Astrocyte of the hippocampus (primary cell): ENCODE data around the gene RAPGEF2.
"Not testable (repeated sequence)": the region's sequence is repeated elsewhere in the genome, so short reads cannot be mapped to it uniquely, and the experiment has no call there.

Experiments used
- DNase-seq: peaks from one replicate; pipeline ENCODE4 v3.0.0; 2011; ENCODE audit warnings: low read depth, low spot score

RAPGEF2 gene

DNA sequence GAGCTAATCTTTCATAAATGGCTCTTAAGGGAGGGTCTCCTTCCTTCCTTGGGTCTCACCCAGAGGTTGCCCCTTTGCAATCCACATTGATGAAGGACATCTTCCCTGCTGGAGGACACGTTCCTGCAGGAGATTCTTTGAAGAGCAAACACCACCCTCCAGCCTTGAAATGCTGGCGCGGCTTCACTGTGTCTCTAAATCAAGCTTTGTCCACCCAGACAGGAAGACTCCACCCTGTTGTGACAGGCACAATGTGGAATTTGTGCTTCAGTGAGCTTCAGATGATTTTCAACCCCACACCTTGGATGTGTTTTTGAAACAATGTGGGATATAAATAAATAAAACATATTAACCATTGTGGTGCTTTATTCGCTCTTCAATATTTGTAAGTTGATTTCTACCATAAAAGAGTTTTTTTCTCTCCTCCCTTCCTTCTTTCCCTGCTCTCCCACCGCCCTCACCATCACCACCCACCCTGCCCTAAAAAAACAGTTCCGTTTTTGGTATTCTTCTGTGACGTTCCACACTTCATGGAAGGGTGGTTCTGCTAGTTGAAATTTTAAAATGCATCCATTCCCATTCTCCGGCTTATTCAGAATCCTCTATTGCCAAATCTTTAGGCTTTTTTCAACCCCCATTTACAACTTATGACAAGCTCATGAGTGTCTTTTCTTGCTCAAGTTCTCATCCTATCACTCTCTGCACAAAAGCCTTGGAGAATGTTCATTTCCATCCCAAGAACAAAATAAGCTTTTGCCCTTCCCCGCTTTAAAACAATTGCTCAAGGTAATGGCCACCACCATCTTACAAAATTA is 264.3 kb downstream of the RAPGEF2 start:
- DNase-seq = no peak

GRCh38 chr4:159367781-159368080 is 264.9 kb downstream of the RAPGEF2 start:
- DNase-seq = no peak

- no peak for DNase-seq
These were observed 265.4 kb downstream of the RAPGEF2 start for GRCh38 chr4:159368320-159368719.

- DNase-seq = no peak
These were observed 266.4 kb downstream of the RAPGEF2 start for GRCh38 chr4:159369256-159369655.

- no peak for DNase-seq
These were observed 267.4 kb downstream of the RAPGEF2 start for GRCh38 chr4:159370286-159370685.

DNA sequence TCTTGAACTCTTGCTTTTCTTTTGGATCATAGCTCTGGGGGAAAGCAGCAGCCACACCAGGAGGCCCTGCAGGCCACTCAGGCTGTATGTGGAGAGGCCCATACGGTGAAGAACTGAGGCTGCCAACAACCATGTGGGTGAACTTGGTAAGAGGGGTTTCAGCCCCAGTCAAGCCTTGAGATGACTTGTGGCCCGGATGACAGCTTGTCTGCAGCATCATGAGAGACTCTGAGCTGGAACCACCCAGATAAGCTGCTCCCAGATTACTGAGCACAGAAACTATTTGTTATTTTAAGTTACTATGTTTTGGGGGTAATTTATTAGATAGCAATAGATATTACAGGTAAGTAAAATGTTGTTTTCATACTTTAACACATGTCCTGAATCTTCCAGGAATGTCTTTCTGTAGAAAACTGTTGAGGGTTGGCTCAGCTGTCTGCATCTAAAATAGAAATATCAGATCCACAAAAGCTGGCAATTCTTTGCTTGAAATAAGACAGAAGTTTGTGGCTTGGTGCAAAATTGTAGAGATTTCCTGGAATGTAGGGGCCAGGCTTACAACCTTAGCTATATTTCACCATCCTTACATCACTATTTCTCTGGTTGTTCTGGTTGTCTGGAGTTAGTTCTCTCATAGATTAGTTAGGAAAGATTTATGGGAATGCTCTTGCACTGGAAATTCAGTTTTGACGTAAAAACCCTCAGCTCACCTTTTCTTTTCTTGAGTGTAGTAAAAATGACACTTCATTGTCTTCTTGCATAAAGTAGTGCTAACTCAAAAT is 272.1 kb downstream of the RAPGEF2 start:
- peak; percentile 59 for DNase-seq

GRCh38 chr4:159376289-159376688 is 273.4 kb downstream of the RAPGEF2 start:
- DNase-seq = no peak

GRCh38 chr4:159378056-159378616 is 275.3 kb downstream of the RAPGEF2 start:
- no peak for DNase-seq

- not testable (repeated sequence) for DNase-seq
These were observed 276.2 kb downstream of the RAPGEF2 start for GRCh38 chr4:159379064-159379463.

DNA sequence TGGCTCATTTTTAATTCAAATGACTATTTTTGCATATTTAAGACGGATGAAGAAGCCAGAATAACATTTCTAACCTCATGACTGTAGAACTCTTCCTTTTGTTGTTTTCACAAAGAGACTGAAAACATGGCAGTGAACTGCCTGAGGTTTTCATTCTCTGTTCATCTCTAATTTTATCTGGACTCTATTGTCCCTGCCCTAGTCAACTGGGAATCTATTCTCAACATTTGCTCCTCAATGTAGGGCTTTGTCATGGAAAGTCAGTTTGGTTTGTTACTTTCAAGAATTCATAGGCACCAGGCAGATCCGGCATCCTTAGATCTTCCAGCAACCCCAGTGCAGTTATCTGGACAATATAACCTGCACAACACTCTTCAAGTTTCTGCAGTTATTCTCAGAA is 277.0 kb downstream of the RAPGEF2 start:
- no peak for DNase-seq

DNA sequence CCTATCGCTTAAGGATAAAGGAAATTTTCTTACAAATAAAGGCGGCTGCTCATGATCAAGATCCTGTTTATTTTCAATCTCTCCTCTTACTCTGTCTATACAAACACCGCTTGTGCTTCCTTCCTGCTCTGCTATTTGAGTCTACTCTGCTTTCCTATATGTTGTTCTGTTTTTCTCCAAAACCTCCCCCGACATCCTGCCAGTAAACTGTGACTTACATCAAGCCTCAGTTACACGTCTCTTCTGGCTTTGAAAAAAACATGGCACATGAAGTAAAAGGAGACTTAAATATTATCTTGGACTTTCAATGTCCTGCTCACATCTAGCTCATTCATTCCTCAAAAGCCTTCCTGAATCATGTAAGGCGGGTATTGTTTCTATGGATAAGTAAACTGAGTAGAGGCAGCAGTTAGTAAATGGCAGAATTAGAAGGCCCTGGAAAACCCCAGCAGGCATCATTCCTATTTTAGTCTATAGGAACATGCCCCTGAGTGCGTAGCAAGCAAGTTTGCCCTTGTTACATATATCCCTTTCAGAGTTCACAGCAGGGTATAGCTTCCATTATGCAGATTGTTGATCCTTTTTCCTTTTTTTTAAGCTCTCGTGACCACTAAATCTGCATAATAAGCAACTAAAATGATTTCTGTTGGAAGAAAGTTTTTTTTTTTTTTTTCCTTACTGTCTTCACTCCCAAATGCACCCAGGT is 280.1 kb downstream of the RAPGEF2 start:
- no peak for DNase-seq

DNA sequence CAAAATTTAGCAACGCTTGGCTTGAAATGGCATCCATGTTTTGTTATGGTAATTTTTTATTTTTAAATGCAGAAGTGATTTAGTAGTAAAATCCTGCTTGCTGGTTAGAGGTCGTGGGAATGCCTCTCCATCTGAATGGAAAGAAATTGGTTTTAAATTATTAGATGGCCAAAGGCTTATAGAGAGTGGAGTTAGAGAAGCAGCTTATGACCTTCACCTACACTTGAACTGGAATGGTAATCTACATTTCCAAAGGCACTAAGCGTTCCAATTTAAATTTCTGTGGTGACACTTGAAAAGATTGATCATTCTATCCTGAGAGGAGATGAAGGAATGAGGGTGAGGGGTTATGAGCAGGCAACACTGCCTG is 280.7 kb downstream of the RAPGEF2 start:
- DNase-seq = no peak

DNA sequence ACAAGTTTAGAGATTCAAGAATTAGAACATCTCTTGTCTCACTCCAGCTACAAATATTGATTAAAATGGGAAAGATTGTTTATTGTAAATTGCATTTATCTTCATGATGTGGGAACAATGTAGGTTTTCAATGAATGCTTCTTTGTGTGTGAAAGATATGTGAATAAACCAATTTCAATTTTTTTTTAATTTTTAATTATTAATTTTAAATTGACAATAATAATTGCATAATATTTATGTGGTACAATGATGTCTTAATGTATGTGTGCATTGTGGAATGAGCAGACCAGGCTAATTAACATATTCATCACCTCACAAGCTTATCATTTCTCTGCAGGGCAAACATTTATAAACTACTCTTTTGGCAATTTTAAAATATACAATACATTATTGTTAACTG is 281.1 kb downstream of the RAPGEF2 start:
- DNase-seq = no peak

- DNase-seq = no peak
These were observed 281.8 kb downstream of the RAPGEF2 start for GRCh38 chr4:159384632-159385031.

DNA sequence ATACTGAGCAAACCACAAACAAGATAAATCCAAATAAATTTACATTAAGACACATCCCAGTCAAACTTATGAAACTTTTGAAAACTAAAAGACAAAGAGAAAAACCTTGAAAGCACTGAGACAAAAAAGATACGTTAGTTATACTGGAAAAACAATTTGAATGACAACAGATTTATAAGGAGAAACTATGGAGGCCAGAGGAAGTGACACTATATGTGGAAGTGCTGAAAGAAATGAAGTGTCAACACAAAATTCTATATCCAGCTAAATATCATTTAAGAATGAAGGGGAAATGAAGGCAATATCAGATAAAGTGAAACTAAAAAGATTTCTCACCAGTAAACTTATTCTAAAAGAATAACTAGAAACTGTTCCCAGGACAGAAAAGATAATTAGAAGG is 283.7 kb downstream of the RAPGEF2 start:
- DNase-seq = no peak

- DNase-seq = no peak
These were observed 286.9 kb downstream of the RAPGEF2 start for GRCh38 chr4:159389756-159390155.

DNA sequence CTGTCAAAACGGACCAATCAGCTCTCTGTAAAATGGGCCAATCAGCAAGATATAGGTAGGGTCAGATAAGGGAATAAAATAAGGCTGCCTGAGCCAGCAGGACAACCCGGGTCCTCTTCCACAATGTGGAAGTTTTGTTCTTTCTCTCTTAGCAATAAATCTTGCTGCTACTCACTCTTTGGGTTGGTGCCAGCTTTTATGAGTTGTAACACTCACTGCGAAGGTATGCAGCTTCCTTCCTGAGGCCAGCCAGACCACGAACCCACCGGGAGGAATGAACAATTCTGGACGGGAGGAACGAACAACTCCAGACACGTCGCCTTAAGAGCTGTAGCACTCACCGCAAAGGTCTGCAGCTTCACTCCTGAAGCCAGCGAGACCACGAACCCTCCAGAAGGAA is 287.8 kb downstream of the RAPGEF2 start:
- peak; percentile 97 for DNase-seq

DNA sequence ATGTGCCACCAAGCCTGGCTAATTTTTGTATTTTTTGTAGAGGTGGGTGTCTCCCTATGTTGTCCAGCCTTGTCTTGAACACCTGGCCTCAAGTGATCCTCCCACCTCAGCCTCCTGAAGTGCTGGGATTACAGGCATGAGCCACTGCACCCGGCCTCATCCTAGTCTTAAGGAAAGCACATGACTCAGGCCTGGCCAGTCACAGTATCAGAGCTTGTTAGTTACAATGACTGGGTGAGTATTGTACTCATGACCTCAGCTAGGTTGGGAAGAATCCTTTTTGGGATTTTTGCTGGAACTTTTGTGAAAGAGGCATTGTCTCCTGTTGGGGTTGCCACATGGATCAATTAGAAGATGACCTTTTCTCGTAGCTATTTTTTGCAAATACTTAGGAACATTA is 292.8 kb downstream of the RAPGEF2 start:
- no peak for DNase-seq

DNA sequence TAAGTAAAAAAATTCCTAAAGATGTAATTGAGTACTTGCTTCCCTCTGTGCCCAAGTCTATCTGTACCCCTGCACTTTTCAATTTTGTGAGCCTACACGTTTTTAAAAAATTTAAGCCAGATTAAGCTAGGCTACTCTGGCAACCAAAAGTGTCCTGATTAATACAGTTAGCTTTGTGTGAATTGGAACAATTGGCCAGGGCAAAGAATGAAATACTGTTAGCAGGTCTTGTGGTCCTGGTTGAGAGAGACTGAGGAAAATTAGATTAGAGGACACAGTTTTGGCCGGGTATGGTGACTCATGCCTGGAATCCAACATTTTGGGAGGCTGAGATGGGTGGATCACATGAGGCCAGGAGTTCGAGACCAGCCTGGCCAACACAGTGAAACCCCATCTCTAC is 293.3 kb downstream of the RAPGEF2 start:
- DNase-seq = no peak

- DNase-seq = no peak
These were observed 295.4 kb downstream of the RAPGEF2 start for GRCh38 chr4:159398236-159398638.

DNA sequence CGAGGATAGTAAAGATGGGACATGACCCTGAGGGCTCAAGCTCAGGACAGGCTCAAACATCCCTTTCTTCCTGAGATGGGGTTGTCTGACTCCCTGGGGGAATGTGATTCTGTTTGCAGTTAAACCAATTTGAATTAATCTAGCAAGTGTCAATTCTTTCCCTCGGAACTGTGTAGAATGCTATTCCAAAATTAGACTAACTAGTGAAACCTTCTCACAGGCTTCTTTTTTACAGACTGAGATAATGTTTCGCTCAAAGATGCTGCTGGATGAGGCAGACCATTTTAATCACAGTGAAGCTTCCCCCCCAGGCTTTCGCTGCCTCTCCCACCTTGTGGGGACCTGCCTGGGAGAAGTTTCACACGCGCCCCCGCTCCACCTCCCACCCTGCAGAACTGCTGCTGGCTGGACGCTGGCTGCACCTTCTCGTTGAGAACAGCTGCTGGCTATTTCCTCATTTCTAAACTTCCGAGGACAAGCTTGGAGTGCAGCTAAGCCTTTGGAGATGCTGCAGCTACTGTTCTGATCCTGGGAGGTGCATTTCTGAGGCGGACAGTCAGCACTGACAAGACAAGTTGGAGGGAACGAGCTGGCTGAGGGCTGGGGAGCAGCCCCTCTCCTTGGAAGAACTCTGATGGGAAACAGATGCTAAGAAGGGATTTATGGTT is 297.8 kb downstream of the RAPGEF2 start:
- DNase-seq = no peak

DNA sequence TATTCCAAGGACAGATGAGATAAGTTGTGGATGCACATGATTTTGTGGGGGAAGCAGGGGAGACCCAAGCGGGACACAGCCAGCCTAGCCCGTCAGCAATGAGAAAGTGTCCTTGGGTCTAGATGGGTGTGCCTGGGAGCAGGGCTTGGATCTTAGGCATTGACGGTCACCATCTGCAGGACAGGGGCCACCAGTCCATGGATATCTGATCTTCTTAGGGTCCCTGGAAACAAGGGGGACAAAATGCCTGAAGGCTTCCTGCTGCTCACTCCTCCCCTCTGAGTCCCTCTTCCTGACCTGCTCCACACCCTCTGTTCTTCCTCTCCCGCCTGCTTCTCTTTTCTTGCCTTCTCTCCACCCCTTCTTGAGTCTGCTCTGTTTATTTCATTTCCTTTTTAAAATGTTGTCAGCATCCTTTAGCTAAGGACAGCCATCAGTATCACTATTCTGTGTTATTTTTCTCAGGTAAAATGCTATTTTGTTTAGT is 298.4 kb downstream of the RAPGEF2 start:
- DNase-seq = no peak
